Measurements from ENCODE around the gene APEX1.

APEX1 gene

DNA sequence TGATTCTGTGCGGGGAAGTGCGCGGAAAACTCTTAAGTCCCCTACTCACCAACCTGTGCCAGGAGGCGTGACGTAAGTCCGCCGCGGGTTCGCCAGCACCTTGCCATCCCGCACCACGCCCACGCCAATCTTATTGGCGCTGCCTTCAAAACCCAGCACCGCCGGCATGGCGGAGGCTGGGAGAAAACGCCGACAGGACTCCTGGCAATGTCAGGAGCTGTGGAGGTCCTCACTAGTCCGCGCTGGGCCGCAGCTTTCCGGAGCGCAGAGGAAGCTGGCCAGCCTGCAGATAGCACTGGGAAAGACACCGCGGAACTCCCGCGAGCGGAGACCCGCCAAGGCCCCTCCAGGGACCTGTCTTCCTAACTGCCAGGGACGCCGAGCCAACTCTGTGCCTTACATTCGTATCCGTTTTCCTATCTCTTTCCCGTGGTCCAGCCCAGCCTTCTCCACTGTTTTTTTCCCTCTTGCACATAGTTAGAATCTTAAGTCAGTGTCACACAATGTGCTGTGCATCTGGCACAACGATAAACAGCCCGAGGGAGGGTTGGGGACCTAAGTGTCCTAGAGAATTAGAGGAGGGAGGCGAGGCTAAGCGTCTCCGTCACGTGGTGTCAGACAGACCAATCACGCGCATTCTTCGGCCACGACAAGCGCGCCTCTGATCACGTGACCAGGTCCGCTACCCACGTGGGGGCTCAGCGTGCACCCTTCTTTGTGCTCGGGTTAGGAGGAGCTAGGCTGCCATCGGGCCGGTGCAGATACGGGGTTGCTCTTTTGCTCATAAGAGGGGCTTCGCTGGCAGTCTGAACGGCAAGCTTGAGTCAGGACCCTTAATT lies at the start of gene APEX1, which contains the start of gene OSGEP:
Gene APEX1 (plus strand): TSS at position 711 of the 839 bp plus-strand sequence. CDS start 420 bp downstream, outside the sequence.
Gene OSGEP (minus strand): TSS at position 297 of the 839 bp plus-strand sequence. CDS start 129 bp downstream, at position 168.
- DNase-seq (ENCODE audit: low read depth), result peak; percentile 95

DNA sequence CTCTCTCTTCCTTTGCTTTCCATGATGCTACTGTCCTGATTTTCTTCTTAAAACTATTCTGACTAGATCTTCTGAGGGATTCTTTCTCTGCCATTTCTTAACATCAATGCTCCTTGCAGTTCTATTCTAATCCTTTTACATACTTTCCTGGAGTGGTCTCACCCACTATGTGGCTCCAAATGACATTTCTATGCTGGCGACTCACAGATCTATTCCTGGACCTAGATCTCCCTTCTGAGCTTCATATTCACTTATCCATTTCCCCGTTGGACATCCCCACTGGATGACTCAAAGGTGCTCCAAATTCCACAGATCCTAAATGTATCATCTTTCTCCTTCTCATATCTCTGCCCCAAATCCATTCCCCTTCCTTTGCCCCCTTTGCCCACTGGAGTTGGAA lies 45.8 kb upstream of the APEX1 start:
- no peak for DNase-seq (ENCODE audit: low read depth)

- no peak for DNase-seq (ENCODE audit: low read depth)
Observed at GRCh38 chr14:20412411-20412810, 42.6 kb upstream of the APEX1 start.

- DNase-seq (ENCODE audit: low read depth), result peak; percentile 56
Observed at GRCh38 chr14:20412876-20413743, 41.9 kb upstream of the APEX1 start, which contains the start of gene TEP1. TSS of gene TEP1 (minus strand) at chr14:20413501. CDS start at chr14:20408439, 5,062 bp downstream.

GRCh38 chr14:20413744-20414082 lies 41.3 kb upstream of the APEX1 start:
- DNase-seq (ENCODE audit: low read depth), result no peak

DNA sequence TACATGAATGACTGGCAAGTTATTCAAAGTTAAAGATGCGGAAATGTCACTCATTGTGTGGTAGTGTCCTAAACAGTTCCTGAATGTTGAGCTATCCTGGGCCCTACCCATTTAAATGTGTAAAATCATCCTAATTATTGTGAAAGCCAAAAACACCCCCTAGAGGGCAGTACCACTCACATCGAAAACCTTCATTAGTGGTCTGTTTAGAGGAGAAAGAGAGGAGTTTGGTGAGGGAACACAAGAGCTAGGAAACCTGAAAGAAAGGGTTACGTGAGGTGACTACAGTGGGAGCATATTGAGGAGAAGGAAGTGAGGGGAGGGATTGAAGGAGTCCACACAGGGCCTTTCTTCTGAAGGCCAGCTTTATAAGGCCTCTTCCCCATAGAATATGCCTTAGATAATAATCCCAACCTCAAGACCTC lies 39.2 kb upstream of the APEX1 start:
- DNase-seq (ENCODE audit: low read depth), result no peak

DNA sequence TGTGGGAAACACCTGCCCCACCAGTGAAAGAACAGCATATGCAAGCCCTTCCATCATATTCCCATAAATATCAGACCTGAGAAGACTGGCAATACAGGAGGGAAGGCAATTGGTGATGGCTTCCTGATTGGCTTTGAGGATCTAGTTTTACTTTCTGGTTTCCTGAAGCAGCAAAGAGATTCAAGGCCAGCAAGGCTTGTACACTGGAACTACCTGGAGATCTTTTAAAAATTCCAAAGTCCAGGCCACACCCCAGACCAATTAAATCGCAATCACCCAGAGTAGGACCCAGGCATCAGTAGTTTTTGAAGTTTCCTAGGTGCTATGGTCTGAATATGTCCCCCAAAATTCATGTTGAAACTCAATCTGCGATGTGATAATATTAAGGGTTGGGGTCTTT lies 38.8 kb upstream of the APEX1 start:
- no peak for DNase-seq (ENCODE audit: low read depth)

DNA sequence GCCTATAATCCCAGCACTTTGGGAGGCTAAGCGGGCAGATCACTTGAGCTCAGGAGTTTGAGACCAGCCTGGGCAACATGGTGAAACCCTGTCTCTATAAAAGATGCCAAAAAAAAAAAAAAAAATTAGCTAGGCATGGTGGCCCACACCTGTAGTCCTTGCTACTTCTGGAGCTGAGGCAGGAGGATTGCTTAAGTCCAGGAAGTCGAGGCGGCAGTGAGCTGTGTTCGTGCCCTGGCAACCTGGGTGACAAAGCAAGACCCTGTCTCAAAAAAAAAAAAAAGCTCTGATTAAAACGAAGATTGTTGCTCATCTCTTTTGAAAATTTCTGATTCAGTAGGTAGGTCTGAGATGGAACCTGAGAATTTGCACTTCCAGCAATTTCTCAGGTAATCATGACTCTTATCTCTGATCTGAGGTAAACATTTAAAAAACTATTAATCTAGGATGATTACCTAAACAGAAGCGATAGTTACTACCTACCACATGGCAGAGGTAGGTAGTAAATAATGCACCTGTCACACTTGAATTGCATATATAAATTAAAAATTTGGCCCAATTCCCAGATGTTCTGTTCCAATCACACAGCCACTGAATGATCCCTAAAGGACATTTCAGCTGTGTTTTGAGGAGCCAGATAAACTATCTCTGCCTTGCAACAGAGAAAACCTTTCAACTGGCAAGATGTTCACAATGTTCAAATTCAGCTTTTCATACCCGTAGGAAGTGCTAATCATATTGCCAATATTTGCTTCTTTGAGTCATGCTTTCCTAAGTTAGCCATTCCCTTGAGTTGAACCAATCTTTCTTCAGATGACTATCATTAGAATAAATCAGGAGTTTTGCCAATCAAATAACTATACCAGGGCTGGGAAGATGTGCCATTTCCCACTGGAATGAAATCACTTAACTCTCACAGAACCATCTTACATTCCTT lies 37.5 kb upstream of the APEX1 start:
- DNase-seq (ENCODE audit: low read depth), result no peak

- no peak for DNase-seq (ENCODE audit: low read depth)
Observed at GRCh38 chr14:20418501-20418909, 36.5 kb upstream of the APEX1 start.

- DNase-seq (ENCODE audit: low read depth), result no peak
Observed at GRCh38 chr14:20419419-20419818, 35.6 kb upstream of the APEX1 start.

GRCh38 chr14:20421267-20421666 lies 33.8 kb upstream of the APEX1 start:
- no peak for DNase-seq (ENCODE audit: low read depth)

- no peak for DNase-seq (ENCODE audit: low read depth)
Observed at GRCh38 chr14:20422886-20423285, 32.1 kb upstream of the APEX1 start.

GRCh38 chr14:20424851-20425250 lies 30.2 kb upstream of the APEX1 start:
- DNase-seq (ENCODE audit: low read depth), result no peak

DNA sequence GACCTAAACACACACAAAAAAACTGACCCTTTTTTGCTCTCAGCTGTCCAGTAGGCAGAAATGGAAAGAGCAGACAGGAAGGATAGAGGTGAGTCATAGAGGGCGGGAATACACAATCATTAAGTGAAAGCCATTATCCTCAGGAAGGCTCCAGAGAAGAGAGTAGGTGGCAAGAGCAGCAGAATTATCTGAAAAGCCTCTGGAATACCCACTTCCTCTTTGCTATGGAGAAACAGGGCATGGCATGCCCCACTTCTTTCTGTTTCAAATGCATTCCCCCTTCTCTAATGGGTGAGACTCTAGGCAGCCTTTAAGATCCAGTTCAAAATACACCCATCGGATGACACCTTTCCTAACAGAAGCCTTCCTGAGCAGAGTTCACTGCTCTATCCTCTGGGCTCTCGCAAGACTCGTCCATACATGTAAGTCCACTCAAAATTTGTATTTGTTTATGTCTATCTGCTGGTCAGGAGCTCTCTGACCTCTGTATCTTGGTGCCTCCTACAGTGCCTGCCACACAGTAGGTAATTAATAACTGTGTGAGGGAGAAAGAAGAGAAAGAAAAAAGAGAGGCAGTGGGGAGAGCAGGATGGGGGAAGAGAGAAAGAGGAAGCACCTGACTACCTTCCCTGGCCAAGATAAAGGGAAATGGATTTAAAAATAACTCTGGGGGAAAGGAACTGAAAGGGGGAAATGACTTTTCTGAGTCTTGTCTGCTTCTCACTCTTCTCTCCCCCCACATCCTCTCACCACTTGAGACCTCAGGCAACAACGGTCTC lies 27.6 kb upstream of the APEX1 start:
- DNase-seq (ENCODE audit: low read depth), result no peak

- DNase-seq (ENCODE audit: low read depth), result no peak
Observed at GRCh38 chr14:20428010-20428365, 27.0 kb upstream of the APEX1 start.

DNA sequence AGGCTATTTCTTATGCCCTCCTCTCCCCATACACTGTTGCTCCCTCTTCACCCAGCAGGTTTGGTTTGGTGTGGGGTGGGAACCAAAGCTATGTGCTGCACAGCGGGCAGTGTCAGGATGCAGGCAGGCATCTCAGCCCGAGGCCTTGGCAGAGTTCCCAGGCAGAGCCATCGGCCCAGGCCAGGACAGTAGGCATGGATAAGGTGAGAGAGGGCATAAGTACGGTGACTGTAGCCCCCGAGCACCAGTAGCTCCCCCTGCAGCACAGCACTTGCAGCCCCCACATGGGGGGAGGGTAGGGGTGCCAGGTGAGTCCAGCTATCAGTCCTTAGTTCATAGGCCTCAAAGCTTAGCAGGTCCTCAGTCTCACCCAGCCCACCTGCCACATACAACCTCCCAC lies 26.2 kb upstream of the APEX1 start:
- DNase-seq (ENCODE audit: low read depth), result no peak

DNA sequence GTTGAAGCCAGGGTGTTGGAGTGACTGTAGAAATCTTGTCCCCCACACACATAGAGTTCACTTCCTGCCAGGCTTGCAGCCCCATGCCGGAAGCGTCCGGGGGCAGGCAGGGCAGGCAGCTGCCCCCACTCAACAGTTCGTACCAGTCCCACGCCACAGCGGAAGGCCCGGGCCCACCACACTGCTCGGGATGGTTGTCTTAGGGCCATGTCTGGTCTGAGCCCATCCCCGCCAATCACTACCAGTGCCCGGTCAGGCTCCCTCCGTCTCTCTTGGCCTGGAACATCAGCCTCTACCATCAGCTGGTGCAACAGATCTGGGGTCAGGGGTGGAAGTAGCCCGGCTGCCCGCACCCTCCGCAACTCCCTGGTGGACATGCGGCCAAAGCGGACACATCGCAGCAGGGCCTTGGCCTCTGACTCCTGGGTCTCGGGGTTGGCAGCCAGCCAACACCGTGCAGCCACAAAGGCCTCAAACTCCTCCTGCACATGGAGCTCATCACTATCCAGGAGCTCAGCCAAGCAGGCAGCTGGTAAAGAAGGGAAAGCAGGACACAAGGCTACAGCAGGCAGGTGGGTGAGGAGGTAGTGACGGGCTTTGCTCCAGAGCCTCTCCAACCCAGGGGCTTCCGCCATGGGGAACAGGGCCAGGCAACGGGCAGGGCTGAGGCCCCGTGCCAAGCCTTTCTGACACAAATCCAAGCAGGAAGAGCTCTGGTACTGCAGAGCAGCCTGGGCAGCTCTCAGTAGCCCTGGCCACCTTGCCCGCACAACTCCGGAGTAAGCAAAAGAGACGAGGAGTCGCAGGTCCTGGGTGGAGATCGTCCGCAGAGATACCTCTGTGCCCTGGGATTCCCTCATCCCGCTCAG lies 25.0 kb upstream of the APEX1 start:
- DNase-seq (ENCODE audit: low read depth), result no peak

- no peak for DNase-seq (ENCODE audit: low read depth)
Observed at GRCh38 chr14:20434701-20435581, 20.1 kb upstream of the APEX1 start.

Data from stimulated activated CD8-positive, alpha-beta memory T cell treated with anti-CD3 and anti-CD28 coated beads, Interleukin-12 subunit alpha, Interleukin-12 subunit beta, amount 100 ng/mL, for 4 hours (primary cell).